GM12878 (cell line): ENCODE measurements around the gene PCID2. TPM values are rescaled to one million over a fixed set of nuclear protein-coding genes. Genes with fewer than 3 reads are reported as not detected.

Experiments used
- BCL3 ChIP-seq: IDR thresholded peaks from 2 replicates; pipeline ENCODE4 v1.6.1; 2011; ENCODE audit warnings: borderline replicate concordance, low read depth, mild to moderate bottlenecking, moderate library complexity, low read length; ENCODE audit not compliant: insufficient read depth, poor library complexity, severe bottlenecking
- BMI1 ChIP-seq: fragments of 450-650 bp; IDR thresholded peaks from 2 replicates; pipeline ENCODE4 v1.6.1; 2016; ENCODE audit warnings: mild to moderate bottlenecking, moderate library complexity, borderline replicate concordance
- CREM ChIP-seq: IDR thresholded peaks from 2 replicates; pipeline ENCODE4 v1.6.1; 2014; ENCODE audit warnings: antibody characterized with exemption, low read depth
- GABPA ChIP-seq: IDR thresholded peaks from 2 replicates; pipeline ENCODE4 v1.6.1; 2014; ENCODE audit warnings: antibody characterized with exemption, low read depth, mild to moderate bottlenecking, inconsistent platforms
- HDAC6 ChIP-seq: fragments of 200-600 bp; sonication (generic); IDR thresholded peaks from one replicate; pipeline ENCODE4 v1.8.0; 2017; ENCODE audit warnings: antibody characterized with exemption; ENCODE audit not compliant: unreplicated experiment
- HDGF ChIP-seq: fragments of 450-650 bp; IDR thresholded peaks from 2 replicates; pipeline ENCODE4 v1.6.1; 2016; ENCODE audit warnings: antibody characterized with exemption
- JUND ChIP-seq: IDR thresholded peaks from 2 replicates; pipeline ENCODE4 v1.6.1; 2012; ENCODE audit warnings: low read depth, mild to moderate bottlenecking, low read length, improper control_type of control experiment, moderate library complexity
- KAT2A ChIP-seq: conservative IDR thresholded peaks from 2 replicates; pipeline ENCODE4 v1.6.1; 2011; ENCODE audit warnings: low read depth, low read length; ENCODE audit not compliant: control insufficient read depth
- MEF2A ChIP-seq: IDR thresholded peaks from 2 replicates; pipeline ENCODE4 v1.6.1; 2011; ENCODE audit warnings: low read depth, mild to moderate bottlenecking, low read length, moderate library complexity; ENCODE audit not compliant: insufficient read depth
- MTA3 ChIP-seq: IDR thresholded peaks from 2 replicates; pipeline ENCODE4 v1.6.1; 2012; ENCODE audit warnings: low read length, inconsistent platforms, borderline replicate concordance
- NFYB ChIP-seq: IDR thresholded peaks from 2 replicates; pipeline ENCODE4 v1.6.1; 2011; ENCODE audit warnings: low read depth, mild to moderate bottlenecking, low read length, improper control_type of control experiment, moderate library complexity; ENCODE audit not compliant: insufficient read depth
- NR2C1 ChIP-seq: fragments of 450-650 bp; IDR thresholded peaks from 2 replicates; pipeline ENCODE4 v1.6.1; 2017; ENCODE audit warnings: antibody characterized with exemption, mild to moderate bottlenecking, moderate library complexity
- NRF1 ChIP-seq: conservative IDR thresholded peaks from 2 replicates; pipeline ENCODE4 v1.6.1; 2011; ENCODE audit warnings: mild to moderate bottlenecking, low read depth, low read length, improper control_type of control experiment
- PAX5 ChIP-seq: IDR thresholded peaks from 2 replicates; pipeline ENCODE4 v1.6.1; 2011; ENCODE audit warnings: low read depth, low read length, borderline replicate concordance
- PAX8 ChIP-seq: fragments of 450-650 bp; IDR thresholded peaks from 2 replicates; pipeline ENCODE4 v1.6.1; 2017; ENCODE audit warnings: mild to moderate bottlenecking, moderate library complexity
- POU2F2 ChIP-seq: IDR thresholded peaks from 3 replicates; pipeline ENCODE4 v1.6.1; 2011; ENCODE audit warnings: low read depth, mild to moderate bottlenecking, low read length, borderline replicate concordance
- SP1 ChIP-seq: IDR thresholded peaks from one replicate; pipeline ENCODE4 v1.6.1; 2011; ENCODE audit warnings: low read depth, low read length
- SPI1 ChIP-seq: IDR thresholded peaks from 2 replicates; pipeline ENCODE4 v1.6.1; 2011; ENCODE audit warnings: low read depth, mild to moderate bottlenecking, low read length, moderate library complexity, borderline replicate concordance; ENCODE audit not compliant: insufficient read depth
- SREBF1 ChIP-seq: IDR thresholded peaks from 2 replicates; pipeline ENCODE4 v1.6.1; 2012; ENCODE audit warnings: mild to moderate bottlenecking, low read length
- polyA plus RNA-seq, 11 experiments: library from polyadenylated mRNA; depleted of rRNA in 4 of 11; unstranded in 6 of 11; stranded (reverse) in 5 of 11; fragments of >200 nt; fragmentation: Nextera tagmentation in 4 of 11; fragmentation: Illumina TruSeq in 1 of 11; extraction: Ambion mirVana in 4 of 11; extraction: Trizol in 1 of 11; gene quantifications; 1 replicate in 1 of 11; 2 replicates in 10 of 11; pipeline versions ENCODE4 v1.2.1 to v1.2.3, GENCODE V29; 2011 to 2016; ENCODE audit warnings: inconsistent platforms in 2 of 11, missing spikeins in 2 of 11, low read depth in 1 of 11
- total RNA-seq, 4 experiments: library from RNA; depleted of rRNA in 3 of 4; stranded (reverse); fragments of >200 nt in 3 of 4; fragmentation: Illumina TruSeq in 1 of 4; extraction: Trizol in 1 of 4; gene quantifications; 2 replicates each; pipeline versions ENCODE4 v1.2.1 to v1.2.3, GENCODE V29; 2013 to 2021
- TF ChIP-seq, protein P1 (sequence below): IDR thresholded peaks from 2 replicates; pipeline ENCODE4 v1.6.1; 2012; ENCODE audit warnings: mild to moderate bottlenecking, low read depth, low read length
- TF ChIP-seq, protein P2 (sequence below): fragments of 450-650 bp; IDR thresholded peaks from 2 replicates; pipeline ENCODE4 v1.6.1; 2018; ENCODE audit warnings: mild to moderate bottlenecking, low read depth, moderate library complexity; ENCODE audit not compliant: partially characterized antibody

PCID2 gene
- total and polyA plus RNA-seq, 10 of the 15 experiments (the other 5 are each of a cell fraction or from before 2014, with no cell fraction given) = 37.0 to 98.1 (median 58.3) TPM

DNA sequence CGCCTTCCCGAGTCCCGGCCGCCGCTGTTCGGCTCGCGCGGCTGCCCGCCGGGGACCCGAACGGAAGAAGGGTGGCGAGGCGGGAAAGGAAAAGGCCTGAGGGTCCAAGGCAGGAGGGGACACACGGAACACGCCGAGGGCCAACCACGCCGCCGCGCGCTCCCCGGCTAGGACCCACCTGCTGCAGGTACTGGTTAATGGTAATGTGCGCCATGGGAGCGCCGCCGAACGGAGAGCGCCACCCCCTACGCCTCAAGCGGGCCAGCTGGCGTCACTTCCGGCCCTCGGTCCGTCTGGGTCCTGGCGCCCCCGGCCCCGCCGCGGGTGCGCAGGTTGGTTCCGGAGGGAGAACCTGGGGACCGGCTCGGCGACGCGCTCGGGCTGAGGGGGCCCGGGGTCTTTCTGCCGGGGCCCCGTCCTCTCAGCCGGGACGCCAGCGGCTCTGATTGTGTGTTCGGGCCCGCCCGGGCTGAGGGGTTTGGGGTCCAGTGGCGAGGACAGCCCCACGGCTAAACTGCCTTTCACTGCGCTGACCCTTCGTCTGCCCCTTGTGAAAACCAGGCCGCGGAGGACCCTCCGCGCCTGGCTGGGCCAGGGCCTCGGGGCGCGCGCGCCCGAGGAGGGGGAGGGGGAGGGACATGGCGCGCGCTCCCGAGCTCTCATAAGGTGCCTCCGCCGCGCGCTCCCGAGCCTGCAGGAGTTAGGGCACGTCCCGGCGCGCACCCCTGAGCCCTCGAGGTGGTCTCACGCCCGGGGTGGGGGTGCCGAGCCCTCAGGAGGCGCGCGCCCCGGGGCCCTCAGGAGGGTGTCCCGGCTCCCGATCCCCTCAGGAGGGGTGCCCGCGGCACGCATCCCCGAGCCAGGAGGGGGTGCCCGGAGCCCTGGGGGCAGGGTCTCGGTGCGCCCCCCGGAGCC, at the start of gene PCID2 (continued):
- TF ChIP-seq, protein P1, sequence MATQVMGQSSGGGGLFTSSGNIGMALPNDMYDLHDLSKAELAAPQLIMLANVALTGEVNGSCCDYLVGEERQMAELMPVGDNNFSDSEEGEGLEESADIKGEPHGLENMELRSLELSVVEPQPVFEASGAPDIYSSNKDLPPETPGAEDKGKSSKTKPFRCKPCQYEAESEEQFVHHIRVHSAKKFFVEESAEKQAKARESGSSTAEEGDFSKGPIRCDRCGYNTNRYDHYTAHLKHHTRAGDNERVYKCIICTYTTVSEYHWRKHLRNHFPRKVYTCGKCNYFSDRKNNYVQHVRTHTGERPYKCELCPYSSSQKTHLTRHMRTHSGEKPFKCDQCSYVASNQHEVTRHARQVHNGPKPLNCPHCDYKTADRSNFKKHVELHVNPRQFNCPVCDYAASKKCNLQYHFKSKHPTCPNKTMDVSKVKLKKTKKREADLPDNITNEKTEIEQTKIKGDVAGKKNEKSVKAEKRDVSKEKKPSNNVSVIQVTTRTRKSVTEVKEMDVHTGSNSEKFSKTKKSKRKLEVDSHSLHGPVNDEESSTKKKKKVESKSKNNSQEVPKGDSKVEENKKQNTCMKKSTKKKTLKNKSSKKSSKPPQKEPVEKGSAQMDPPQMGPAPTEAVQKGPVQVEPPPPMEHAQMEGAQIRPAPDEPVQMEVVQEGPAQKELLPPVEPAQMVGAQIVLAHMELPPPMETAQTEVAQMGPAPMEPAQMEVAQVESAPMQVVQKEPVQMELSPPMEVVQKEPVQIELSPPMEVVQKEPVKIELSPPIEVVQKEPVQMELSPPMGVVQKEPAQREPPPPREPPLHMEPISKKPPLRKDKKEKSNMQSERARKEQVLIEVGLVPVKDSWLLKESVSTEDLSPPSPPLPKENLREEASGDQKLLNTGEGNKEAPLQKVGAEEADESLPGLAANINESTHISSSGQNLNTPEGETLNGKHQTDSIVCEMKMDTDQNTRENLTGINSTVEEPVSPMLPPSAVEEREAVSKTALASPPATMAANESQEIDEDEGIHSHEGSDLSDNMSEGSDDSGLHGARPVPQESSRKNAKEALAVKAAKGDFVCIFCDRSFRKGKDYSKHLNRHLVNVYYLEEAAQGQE = peak; percentile 29; the same call in 1 of the 2 replicates
- TF ChIP-seq POU2F2 = peak; percentile 88; the same call in 2 of the 3 replicates
- TF ChIP-seq CREM = peak; percentile 98
- TF ChIP-seq SP1 = peak; percentile 83
- TF ChIP-seq PAX5 = peak; percentile 53; the same call in 1 of the 2 replicates
- no peak for TF ChIP-seq NRF1
- no peak for TF ChIP-seq SPI1
- peak; percentile 84 for TF ChIP-seq NR2C1
- TF ChIP-seq GABPA = peak; percentile 96
- TF ChIP-seq MTA3 = no peak
- TF ChIP-seq, protein P2, sequence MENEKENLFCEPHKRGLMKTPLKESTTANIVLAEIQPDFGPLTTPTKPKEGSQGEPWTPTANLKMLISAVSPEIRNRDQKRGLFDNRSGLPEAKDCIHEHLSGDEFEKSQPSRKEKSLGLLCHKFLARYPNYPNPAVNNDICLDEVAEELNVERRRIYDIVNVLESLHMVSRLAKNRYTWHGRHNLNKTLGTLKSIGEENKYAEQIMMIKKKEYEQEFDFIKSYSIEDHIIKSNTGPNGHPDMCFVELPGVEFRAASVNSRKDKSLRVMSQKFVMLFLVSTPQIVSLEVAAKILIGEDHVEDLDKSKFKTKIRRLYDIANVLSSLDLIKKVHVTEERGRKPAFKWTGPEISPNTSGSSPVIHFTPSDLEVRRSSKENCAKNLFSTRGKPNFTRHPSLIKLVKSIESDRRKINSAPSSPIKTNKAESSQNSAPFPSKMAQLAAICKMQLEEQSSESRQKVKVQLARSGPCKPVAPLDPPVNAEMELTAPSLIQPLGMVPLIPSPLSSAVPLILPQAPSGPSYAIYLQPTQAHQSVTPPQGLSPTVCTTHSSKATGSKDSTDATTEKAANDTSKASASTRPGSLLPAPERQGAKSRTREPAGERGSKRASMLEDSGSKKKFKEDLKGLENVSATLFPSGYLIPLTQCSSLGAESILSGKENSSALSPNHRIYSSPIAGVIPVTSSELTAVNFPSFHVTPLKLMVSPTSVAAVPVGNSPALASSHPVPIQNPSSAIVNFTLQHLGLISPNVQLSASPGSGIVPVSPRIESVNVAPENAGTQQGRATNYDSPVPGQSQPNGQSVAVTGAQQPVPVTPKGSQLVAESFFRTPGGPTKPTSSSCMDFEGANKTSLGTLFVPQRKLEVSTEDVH = peak; percentile 73
- no peak for TF ChIP-seq PAX8
- no peak for TF ChIP-seq BCL3
- TF ChIP-seq HDAC6 = no peak
- 0 out of 2 replicates have a peak, but pooled peaks have one; percentile 44 for TF ChIP-seq MEF2A
- TF ChIP-seq JUND = no peak
- TF ChIP-seq SREBF1 = no peak
- TF ChIP-seq HDGF = no peak
- TF ChIP-seq KAT2A = no peak
- TF ChIP-seq NFYB = no peak
- TF ChIP-seq BMI1 = no peak
